ENCODE measurements around the gene CXCL13.

DNA sequence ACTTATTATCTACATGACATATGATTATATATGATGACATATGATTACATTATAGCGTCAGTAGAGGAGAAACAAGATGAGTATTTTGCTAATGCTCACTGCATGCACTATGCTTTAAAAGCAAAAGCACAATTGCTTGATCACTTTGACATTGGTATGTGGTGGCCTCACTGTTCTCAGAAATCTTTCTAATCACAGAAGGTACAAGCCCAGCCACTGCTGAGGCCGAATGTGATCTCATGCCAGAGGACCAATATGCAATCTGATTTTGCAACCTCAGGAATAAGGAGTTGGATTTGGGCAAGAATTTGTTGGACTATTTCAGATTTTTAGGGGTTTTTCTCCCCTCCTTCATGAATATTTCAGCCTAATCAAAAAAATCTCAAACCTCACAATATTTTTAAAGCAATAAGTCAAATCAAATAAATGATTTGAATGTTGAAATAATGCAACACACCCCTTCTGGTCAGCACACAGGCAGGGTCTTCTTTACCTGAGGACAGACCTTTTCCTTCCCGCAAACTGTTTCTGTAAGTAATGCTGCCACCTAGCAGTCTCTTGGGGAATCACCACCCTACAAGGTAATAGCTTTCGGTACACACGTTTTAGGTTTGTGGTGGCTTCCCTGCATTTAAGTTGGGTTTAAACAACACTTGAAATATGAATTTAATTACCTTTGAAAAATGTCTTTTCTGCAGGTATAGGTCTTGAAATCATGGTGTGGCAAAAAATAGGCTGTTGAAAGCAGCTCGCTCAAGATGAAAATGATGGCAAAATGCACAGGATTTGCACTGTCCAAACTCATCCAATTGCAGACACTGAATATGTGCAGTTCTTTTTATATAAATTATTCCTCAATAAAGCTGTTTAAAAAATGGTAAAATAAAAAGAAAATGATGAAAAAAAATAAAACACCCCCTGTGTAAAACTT is 4.8 kb upstream of the CXCL13 start:
- TF ChIP-seq, protein P1, sequence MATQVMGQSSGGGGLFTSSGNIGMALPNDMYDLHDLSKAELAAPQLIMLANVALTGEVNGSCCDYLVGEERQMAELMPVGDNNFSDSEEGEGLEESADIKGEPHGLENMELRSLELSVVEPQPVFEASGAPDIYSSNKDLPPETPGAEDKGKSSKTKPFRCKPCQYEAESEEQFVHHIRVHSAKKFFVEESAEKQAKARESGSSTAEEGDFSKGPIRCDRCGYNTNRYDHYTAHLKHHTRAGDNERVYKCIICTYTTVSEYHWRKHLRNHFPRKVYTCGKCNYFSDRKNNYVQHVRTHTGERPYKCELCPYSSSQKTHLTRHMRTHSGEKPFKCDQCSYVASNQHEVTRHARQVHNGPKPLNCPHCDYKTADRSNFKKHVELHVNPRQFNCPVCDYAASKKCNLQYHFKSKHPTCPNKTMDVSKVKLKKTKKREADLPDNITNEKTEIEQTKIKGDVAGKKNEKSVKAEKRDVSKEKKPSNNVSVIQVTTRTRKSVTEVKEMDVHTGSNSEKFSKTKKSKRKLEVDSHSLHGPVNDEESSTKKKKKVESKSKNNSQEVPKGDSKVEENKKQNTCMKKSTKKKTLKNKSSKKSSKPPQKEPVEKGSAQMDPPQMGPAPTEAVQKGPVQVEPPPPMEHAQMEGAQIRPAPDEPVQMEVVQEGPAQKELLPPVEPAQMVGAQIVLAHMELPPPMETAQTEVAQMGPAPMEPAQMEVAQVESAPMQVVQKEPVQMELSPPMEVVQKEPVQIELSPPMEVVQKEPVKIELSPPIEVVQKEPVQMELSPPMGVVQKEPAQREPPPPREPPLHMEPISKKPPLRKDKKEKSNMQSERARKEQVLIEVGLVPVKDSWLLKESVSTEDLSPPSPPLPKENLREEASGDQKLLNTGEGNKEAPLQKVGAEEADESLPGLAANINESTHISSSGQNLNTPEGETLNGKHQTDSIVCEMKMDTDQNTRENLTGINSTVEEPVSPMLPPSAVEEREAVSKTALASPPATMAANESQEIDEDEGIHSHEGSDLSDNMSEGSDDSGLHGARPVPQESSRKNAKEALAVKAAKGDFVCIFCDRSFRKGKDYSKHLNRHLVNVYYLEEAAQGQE (IDR thresholded peaks at IDR 0.05; ENCODE audit: unreplicated experiment) = no peak
- TF ChIP-seq, protein P2, sequence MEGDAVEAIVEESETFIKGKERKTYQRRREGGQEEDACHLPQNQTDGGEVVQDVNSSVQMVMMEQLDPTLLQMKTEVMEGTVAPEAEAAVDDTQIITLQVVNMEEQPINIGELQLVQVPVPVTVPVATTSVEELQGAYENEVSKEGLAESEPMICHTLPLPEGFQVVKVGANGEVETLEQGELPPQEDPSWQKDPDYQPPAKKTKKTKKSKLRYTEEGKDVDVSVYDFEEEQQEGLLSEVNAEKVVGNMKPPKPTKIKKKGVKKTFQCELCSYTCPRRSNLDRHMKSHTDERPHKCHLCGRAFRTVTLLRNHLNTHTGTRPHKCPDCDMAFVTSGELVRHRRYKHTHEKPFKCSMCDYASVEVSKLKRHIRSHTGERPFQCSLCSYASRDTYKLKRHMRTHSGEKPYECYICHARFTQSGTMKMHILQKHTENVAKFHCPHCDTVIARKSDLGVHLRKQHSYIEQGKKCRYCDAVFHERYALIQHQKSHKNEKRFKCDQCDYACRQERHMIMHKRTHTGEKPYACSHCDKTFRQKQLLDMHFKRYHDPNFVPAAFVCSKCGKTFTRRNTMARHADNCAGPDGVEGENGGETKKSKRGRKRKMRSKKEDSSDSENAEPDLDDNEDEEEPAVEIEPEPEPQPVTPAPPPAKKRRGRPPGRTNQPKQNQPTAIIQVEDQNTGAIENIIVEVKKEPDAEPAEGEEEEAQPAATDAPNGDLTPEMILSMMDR (conservative IDR thresholded peaks at IDR 0.05; ENCODE audit: low read depth in 2 of 2) = peak; percentile 79 to 90
- TF ChIP-seq POLR2AphosphoS5 (IDR thresholded peaks at IDR 0.05; ENCODE audit: low read depth) (no peak), ZNF114 (CRISPR knock-in tag; IDR thresholded peaks at IDR 0.05) (no peak), EZH2 (IDR thresholded peaks at IDR 0.05; ENCODE audit: low read depth, unreplicated experiment) (no peak)
